SIG-M5 treated with dmso at 0.1 percent for 504 hours (cell line): ENCODE measurements around the gene TXNRD1.
"Not testable (repeated sequence)": the region's sequence is repeated elsewhere in the genome, so short reads cannot be mapped to it uniquely, and the experiment has no call there.

ENCODE experiments used
- DNase-seq: peaks from one replicate; lab custom pipeline; 2025; ENCODE audit not compliant: unreplicated experiment; lab: John Stamatoyannopoulos, UW

Gene TXNRD1

GRCh38 chr12:104232609-104233280, 17.2 kb downstream of the TXNRD1 start:
- DNase-seq: no peak

- no peak for DNase-seq
Observed at GRCh38 chr12:104234926-104235499, 19.4 kb downstream of the TXNRD1 start.

GRCh38 chr12:104237930-104238329, 22.4 kb downstream of the TXNRD1 start:
- DNase-seq: no peak

DNA sequence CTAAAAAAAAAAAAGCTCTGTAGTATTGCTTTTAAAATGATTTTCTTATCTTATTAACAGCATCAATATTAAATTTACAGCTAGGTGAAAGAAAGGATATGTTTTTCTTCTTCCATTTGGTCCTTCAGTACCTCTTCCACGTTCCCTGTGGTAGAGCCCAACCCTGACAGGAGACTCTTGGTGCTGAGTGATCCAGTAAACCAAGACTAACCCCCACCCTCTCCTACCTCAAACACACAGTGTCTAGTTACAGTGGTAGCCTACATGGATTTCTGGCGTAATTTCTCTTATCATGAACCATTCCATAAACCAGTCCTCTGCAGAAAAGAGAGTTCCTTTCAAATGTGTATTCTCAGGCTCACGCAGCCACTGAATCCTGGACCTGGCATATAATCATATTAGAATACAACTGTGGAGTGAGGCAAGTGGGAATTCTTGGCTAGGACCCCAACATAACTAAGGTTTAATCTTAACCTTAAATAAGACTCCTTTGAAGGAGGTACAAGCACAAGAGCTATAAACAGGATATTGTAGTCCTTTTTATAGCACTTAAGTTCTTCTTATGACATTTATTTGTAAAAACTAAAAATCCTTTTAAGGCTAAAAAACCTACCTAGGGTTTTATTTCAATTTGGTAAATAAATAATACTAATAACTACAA, 27.1 kb downstream of the TXNRD1 start:
- no peak for DNase-seq

DNA sequence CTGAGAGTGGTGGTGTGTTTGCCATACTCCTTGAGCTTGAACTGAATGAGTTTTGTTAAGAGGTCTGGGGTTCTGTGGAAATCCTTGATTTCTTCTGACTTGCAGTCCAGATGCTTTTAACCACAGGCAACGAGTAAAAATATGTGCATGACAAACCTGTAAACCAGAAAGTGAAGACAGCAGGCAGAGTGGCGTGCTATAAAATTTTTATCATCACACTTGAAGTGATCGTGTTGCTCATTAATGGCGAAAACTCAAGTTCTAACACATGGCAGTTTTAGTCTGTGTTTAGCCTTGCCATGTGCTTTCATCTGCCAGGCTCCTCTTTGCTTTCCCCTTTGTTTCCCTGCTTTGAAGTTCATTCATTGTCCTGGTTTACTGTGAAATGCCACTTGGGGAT, 28.0 kb downstream of the TXNRD1 start:
- no peak for DNase-seq

GRCh38 chr12:104243971-104244370, 28.4 kb downstream of the TXNRD1 start:
- no peak for DNase-seq

DNA sequence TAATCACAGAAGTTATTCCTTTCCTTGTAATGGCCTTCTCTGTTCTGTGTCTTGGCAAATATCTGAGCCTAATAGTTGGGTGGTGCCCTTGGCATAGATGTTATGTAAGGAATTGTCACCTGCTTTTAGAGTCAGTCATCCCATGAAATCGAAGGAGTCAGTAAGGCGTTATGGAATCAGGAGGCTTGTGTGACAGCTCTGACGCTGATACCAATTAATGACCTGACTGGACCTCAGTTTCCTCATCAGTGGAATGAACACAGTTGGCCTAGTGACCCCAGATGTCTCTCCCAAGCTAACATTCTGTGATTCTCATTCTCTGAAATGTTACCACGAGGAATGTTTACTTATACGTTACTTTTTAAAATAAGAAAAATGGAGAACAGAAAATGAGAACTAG, 32.1 kb downstream of the TXNRD1 start:
- DNase-seq: no peak

DNA sequence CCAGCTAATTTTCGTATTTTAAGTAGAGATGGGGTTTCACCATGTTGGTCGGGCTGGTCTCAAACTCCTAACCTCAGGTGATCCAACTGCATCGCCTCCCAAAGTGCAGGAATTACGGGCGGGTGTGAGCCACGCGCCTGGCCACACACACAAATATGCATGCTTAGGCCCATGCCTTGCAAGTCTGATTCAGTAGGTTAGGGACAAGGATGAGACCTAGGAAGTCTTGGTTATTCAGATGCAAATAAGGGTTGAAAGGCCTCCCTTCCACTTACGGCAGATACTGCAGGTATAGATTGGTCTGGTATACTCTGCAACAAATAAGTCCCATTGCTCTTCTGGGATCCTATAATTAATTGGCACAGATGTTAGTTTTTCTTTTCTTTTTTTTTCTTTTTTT, 32.9 kb downstream of the TXNRD1 start:
- no peak for DNase-seq

DNA sequence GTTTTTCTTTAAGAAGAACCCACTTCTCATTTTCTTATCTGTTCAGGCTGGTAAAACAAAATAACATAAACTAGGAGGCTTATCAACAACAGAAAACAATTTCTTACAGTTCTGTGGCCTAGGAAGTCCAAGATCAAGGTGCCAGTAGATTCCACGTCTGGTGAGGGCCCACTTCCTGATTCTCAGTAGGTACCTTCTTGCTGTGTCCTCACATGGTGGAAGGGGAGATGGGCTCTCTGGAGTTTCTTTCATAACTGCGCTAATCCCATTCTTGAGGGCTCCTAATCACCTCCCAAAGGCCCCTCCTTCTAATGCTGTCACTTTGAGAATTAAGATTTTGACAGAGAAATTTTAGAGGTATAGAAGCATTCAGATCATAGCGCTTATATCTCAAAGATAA, 33.4 kb downstream of the TXNRD1 start:
- DNase-seq: no peak

GRCh38 chr12:104249898-104250297, 34.3 kb downstream of the TXNRD1 start:
- no peak for DNase-seq

GRCh38 chr12:104250366-104251125, 35.0 kb downstream of the TXNRD1 start:
- DNase-seq: no peak

GRCh38 chr12:104257913-104258472, 42.4 kb downstream of the TXNRD1 start:
- DNase-seq: no peak

DNA sequence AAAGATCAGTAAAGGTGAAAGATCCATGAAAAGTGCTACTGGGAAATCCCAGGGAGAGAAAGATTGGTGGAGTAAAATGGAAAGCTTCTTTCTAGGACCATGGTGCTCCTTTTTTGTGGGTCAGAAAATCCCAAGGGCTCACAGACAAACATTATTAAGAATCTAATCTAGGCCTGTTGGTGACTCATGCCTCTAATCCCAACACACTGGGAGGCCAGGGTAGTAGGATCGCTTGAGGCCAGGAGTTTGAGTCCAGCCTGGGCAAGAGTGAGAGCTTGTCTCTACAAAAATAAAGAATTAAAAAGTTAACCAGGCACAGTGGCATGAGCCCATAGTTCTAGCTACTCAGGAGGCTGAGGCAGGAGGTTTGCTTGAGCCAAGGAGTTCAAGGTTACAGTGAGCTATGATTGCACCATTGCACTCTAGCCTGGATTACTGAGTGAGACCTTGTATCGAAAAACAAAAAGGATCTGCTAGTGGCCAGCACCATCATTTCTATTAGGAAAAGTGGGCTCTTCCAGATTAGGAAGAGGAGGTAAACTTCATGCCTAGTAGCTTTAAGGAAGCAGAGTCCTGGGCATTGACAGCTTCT, 43.0 kb downstream of the TXNRD1 start:
- DNase-seq: no peak

DNA sequence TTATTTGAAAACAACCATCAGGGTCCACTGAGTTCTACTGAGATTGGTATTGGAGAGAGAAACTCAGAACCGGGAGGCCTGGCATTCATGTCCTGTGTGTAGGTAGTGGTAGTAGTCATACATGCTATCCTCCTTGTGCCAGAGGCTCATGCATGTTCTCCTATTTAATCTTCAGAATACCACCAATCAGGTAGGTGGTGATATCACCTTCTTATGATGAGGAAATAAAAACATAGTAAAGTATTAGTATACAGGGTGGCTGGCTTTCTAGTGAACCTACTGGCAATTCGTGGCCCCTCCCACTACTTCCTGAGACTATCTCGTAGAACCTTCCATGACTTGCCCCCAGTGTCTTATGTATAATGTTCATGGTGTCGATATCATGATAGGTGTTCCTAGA, 47.4 kb downstream of the TXNRD1 start:
- DNase-seq: no peak

DNA sequence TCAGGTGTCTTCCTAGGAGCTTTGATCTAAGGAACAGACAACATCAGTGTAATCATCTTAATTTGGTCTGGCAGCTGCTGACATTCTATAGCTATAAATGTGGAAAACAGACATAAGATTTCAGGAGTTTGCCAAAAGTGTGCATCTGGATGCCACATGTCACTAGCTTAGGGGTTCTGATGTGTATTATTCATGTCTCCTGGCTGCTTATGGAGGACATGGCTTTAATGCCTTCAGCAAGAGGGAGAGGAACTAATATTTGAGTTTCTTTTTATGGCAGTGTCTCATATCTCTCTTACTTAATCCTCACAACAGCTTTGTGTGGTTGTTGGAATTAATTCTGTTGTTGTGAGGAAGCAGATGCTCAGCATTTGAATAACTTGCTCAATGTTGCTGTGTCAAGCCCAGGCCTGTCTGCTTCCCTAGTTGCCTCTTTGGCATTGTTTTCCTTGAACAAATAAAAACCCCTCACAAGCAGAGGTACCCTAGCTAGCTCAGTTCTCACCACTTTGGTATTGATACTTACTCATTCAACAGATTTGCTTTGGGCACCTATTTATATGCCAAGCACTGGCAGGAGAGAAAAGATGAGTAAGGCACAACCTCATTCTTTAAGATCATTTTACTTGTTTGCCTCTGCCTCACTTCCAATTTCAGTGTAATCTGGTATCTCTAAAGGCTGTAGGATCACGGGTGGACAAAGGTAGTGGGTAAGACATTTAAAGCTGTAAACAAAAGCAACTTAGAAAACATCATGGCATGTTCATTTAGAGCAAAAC, 48.2 kb downstream of the TXNRD1 start:
- DNase-seq: peak; percentile 44

DNA sequence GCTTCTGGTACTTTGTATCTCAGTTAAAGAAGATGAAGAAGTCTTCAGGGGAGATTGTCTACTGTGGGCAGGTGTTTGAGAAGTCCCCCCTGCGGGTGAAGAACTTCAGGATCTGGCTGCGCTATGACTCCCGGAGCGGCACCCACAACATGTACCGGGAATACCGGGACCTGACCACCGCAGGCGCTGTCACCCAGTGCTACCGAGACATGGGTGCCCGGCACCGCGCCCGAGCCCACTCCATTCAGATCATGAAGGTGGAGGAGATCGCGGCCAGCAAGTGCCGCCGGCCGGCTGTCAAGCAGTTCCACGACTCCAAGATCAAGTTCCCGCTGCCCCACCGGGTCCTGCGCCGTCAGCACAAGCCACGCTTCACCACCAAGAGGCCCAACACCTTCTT, 49.9 kb downstream of the TXNRD1 start:
- not testable (repeated sequence) for DNase-seq

GRCh38 chr12:104272938-104273337, 57.4 kb downstream of the TXNRD1 start:
- no peak for DNase-seq

- no peak for DNase-seq
Observed at GRCh38 chr12:104273503-104273902, 57.9 kb downstream of the TXNRD1 start.

- no peak for DNase-seq
Observed at GRCh38 chr12:104274811-104275210, 59.2 kb downstream of the TXNRD1 start.

GRCh38 chr12:104275689-104276088, 60.1 kb downstream of the TXNRD1 start:
- no peak for DNase-seq
